HG02763 (cell line): ENCODE results near the gene KIF21B.

Experiments
- ATAC-seq: cut with Tn5 transposase; IDR thresholded peaks from one replicate; pipeline ENCODE4 v1.9.1; 2021; ENCODE audit warnings: mild to moderate bottlenecking, moderate library complexity; ENCODE audit not compliant: unreplicated experiment

Gene KIF21B, protein sequence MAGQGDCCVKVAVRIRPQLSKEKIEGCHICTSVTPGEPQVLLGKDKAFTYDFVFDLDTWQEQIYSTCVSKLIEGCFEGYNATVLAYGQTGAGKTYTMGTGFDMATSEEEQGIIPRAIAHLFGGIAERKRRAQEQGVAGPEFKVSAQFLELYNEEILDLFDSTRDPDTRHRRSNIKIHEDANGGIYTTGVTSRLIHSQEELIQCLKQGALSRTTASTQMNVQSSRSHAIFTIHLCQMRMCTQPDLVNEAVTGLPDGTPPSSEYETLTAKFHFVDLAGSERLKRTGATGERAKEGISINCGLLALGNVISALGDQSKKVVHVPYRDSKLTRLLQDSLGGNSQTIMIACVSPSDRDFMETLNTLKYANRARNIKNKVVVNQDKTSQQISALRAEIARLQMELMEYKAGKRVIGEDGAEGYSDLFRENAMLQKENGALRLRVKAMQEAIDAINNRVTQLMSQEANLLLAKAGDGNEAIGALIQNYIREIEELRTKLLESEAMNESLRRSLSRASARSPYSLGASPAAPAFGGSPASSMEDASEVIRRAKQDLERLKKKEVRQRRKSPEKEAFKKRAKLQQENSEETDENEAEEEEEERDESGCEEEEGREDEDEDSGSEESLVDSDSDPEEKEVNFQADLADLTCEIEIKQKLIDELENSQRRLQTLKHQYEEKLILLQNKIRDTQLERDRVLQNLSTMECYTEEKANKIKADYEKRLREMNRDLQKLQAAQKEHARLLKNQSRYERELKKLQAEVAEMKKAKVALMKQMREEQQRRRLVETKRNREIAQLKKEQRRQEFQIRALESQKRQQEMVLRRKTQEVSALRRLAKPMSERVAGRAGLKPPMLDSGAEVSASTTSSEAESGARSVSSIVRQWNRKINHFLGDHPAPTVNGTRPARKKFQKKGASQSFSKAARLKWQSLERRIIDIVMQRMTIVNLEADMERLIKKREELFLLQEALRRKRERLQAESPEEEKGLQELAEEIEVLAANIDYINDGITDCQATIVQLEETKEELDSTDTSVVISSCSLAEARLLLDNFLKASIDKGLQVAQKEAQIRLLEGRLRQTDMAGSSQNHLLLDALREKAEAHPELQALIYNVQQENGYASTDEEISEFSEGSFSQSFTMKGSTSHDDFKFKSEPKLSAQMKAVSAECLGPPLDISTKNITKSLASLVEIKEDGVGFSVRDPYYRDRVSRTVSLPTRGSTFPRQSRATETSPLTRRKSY (N-terminal part only)

DNA sequence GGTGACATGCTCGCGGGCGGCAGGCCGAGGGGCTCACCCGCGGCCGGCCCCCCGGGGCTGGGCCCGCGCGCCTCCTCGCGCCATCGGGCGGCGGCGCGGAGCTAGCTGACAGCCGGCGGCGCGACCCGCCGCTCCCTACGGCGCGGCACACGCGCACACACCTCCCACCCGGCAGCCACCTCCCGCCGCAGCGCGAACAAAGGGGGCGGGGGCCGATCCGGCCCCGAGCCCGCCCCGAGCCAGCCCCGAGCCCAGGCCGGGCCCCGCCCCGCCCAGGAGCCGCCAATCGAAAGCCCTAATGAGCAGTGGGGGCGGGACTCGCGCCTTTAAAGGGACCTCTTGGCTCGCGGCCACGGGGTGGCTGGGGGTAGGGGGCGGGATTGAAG is at the start of gene KIF21B:
Gene KIF21B, minus strand, starts transcription at position 198 of the 386 bp plus-strand sequence. CDS start 331 bp downstream, outside the sequence.
- ATAC-seq: peak; percentile 59

GRCh38 chr1:201072922-201073321 is 49.4 kb upstream of the KIF21B start:
- no peak for ATAC-seq

DNA sequence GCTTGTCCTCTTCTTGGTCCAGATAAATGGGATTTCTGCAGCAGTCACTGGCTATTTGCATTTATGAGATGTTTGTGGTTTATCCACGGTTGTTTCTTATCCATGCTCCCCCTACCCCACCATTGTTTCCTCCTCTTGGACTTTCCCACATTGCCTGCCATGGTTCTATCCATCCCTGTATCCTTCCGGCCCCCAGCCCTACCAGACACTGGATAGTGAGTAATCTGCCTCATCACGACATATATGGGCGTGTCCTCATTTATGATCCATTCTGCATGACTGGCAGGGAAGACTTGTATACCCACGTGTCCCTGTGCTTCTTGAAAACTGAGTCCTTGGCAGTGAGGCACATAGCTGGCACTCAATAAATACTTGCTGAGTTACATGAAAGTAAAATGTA is 48.6 kb upstream of the KIF21B start:
- no peak for ATAC-seq

DNA sequence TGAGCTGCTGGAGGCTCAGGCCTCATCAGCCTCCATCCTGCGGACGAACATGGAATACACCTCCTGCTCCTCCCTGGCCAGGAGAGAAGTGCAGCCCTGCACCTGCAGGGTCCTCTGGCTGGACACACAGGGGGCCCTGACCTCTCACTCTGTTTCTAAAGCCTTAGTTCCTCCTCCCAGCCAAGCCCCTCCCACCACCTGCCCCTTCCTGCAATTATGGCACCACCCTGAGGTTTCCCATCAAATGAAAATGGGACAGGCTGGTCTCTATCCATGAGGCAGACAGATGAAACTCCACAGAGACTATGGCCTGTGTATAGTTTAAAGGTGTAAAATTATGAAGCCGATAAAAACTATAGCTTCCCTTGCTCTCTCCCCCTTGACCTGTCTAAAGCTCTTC is 46.1 kb upstream of the KIF21B start:
- ATAC-seq: no peak

- no peak for ATAC-seq
Observed at GRCh38 chr1:201068976-201069375, 45.5 kb upstream of the KIF21B start.

DNA sequence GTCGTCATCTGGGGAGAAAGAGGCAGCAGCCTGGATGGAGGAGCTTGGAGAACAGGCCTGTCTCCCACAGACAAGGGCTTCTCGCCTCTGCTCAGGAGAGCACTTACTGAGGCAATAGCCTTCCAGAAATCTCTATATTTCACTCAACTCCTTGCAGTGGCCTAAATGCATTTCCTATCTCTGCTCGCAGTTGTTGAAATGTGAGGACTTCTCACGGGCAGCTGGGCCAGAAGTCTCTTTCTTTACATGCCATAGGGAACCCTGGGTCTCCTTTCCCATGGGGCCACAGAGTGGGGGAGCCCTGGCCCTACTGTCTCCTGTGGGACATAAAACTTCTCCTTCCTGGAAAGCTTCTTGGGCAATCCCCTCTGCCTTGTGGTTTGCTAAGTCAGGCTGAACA is 43.5 kb upstream of the KIF21B start:
- ATAC-seq: no peak

- no peak for ATAC-seq
Observed at GRCh38 chr1:201065686-201066085, 42.2 kb upstream of the KIF21B start.

DNA sequence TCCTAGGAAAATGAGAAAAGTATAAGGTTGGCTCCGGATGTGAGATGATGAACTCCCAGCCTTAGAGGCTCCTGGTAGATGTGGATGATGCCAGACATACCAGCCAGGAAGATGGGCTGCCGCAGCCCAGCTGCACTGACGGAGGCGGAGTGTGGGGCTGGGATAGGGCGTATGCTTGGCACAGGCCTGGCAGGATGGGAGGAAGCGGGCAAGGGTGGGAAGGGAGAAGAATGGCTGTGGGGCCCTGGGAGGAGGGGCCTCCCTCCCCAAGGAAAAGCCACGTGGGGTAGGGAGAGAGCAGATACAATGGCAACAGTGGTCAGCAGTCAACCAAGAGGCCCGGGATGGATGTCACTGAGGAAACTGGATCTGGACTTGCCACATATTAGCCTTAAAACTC is 41.3 kb upstream of the KIF21B start:
- no peak for ATAC-seq

DNA sequence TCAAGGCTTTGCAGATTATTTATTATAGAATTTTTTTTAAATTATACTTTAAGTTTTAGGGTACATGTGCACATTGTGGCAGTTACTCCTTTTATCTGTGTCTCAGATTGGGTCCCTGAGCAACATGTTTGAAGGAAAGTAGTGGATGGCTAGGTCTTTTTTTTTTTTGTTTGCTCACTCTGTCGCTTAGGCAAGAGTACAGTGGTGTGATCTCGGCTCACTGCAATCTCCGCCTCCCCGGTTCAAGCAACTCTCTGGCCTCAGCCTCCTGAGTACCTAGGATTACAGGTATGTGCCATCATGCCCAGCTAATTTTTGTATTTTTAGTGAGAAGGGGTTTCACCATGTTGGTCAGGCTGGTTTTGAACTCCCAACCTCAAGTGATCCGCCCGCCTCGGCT is 39.6 kb upstream of the KIF21B start:
- no peak for ATAC-seq

DNA sequence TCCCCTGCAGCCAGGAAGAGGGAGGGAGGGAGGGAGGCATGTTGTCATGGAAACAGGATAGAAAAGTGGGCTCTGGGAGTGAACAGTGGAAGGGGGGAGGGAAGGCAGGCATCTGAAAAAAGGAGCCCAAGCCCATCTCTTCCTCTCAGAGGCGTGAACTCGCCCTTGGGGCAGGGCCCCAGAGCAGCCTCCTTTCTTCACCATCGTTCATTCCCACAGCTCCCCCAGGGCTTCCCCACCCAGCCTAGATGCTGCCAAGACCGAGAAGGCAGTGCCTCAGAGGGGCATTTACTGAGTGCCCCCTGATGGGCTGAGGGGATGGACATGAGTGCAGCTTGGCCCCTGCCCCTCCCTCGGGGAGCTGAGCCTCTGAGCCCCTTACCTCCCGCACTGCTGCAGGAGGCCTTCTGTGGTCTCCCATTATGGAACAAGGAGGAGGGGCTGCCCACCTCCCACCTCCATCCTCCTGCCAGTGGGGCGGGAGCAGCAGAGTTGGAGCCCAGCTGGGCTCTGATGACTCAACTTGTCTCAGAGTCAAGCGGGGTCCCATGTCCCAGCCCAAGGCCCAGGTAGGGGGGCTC is 39.1 kb upstream of the KIF21B start:
- no peak for ATAC-seq

DNA sequence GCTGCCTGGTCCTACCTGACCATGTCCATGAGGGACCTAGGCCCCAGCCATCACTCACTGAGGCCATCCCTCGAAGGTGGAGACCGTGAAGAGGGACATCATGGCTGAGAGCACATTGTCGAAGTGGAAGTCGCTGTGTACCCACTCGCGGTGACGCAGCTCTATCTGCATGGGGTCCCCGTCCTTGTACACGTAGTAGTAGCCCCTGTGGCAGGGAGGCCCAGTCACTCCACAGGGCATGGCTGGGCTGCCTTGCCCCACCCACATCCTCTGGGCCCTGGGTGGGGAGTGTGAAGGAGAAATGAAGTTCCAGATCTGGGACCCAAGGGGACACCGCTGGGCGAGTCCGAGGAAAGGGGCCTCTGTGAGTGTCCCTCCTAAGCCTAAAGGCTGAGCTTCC is 38.4 kb upstream of the KIF21B start:
- no peak for ATAC-seq

DNA sequence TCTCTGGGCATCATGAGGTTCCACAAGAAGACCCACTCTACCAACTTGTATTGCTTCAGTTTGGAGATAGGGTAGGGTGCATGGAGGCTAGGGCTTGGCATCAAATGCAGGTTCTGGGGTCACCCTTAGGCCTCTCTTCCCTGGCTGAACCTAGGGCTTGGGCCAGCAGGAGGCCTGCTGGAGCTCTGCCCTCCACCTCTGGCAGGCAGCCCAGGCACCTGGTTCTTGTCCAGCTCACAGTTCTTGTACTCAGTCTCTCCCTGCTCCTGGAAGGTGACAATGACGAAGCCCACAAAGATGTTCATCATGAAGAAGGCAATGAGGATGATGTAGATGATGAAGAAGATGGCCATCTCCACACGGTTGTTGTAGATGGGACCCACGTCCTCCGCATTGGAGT is 37.5 kb upstream of the KIF21B start:
- no peak for ATAC-seq

DNA sequence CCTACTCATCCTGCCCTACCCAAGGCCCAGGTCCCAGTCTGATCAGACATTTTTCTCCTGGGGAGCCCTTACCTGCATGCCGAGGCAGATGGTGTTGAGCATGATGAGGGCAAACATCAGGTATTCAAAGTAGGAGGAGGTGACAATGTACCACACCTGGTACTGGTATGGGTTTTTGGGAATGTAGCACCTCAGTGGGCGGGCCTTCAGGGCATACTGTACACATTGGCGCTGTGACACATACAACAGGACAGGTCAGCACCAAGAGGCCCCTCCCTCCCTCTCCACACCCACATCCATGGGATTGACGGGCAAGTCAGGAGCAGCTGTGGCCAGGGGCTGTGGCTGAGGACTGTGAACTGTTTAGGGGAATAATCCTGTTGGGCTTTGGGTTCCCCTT is 37.1 kb upstream of the KIF21B start:
- ATAC-seq: no peak

DNA sequence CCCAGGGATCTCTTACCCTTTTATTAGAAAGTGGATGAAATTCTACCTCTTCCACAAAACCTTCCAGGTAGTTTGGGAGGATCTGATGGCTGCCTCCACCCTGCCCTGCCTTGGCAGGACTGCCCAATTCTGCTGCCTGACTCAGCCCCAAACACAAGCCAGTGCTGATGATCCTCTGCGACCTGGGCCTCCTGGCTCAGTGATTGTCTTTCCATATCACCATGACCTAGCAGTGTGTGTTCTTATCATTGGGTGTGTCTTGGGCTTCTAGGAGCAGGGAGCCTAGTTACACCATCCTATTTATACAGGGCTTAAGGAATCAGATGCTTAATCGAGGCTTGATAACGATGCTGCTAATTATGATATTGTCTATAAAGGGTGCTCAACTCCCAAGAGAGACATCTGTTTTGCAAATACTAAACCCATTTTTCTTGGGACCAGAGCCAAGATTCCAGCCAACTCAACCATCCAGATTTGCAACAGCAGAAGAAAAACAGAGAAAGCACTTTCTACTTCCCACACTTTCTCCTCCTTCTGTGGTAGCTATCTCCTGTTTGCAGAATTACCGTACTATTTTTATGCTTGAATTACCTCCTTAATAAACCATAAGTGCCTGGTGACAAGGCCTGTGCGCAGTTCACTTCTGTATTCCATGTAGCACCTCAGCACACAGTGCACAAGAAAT is 36.5 kb upstream of the KIF21B start:
- ATAC-seq: no peak

DNA sequence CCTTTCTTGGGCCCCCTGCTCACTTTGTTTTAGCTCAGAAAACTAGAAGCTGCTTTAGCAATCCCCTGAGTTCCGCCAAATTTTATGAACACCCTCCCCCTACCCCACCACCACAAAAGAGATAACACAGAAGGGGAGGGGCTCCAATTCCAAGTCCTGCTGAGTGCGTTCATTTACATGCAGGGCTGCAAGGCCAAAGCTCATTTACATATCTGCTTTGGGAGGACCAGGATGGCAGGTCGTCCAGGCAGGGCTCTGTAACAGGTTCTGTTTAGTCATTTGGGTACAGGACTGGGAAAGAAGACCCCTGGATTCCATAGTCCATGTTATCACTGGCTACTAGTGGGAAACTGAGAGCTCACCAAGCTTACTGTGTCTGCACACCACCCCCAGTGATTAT is 35.9 kb upstream of the KIF21B start:
- no peak for ATAC-seq

GRCh38 chr1:201054091-201054543 is 30.6 kb upstream of the KIF21B start:
- no peak for ATAC-seq

DNA sequence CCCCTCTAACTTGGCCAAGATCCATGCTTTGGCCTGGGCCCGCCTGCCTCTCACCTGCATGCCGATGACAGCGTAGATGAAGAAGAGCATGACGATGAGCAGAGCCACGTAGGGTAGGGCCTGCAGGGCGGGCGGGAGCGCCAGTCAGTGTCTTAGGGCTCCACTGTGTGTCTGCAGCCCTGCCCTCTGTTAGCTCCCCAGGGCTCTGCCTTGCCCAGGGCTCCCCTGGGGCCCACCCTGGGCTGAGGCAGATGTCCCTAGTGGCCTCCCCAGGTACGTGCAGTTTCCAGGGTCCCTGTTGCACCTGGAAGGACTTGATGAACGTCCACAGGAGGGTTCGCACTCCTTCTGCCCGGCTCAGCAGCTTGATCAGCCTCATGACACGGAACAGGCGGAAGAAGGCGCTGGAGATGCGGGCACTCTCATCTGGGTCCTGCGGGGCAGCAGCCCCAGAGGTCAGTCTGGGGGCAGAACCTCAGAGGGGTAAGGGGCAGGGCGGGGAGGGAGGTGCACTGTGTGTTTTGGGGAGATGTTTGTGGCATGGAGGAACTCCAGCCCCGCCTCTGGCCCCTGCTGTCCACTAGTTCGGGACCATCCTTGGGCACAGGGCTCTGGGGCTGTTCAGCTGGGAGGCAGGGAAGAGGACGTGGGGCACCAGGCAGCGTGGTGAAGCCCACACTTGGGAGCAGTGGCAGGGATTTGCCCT is 29.8 kb upstream of the KIF21B start:
- ATAC-seq: no peak

- no peak for ATAC-seq
Observed at GRCh38 chr1:201051399-201051798, 27.9 kb upstream of the KIF21B start.

DNA sequence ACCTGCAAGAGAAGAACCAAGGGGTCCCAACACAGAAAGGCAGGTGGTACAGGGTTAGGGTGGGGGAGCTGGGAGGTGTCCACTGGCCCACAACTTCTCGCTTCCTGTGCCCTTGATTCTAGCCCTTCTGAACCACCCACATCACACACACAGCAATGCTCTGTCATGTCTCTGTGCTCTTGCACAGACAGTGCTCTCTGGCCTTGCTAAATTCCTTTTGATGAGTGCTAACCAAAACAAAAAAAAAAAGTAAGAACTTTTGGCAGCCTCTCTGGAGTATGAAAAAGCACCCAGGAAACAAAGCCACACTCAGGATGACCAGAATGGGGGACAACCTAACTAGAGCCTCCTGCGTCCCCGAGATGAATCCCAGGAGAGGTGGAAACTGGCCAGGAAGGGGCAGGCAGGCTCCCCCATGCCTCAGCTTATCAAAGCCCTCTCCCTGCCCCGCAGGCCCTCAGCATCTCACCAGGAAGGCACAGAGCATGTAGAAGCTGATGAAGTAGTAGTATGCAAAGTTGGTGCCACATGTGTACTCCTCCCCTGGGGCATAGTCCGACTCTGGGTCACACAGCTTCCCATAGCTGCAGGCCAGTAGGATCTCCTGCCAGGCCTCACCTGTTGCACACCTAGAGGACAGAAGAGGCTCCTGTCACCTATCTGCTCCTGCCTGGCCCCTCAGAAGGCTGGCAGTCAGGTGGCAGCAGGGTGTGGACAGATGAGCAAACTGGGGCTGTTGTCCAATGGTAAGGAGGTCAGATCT is 27.2 kb upstream of the KIF21B start:
- no peak for ATAC-seq
